HL-60/S4 treated with phorbol 12-myristate 13-acetate at 8.2 ng/mL for 4 days and 3 days (cell line): ENCODE results near the gene CDKN2A.

Experiments
- in situ Hi-C: fragments of 300-500 bp; cut with MboI; formaldehyde crosslinking; loops from 2 replicates; pipeline ENCODE4 v1.15.0; 2022; ENCODE audit warnings: low sequenced_read_pairs

Gene CDKN2A

DNA sequence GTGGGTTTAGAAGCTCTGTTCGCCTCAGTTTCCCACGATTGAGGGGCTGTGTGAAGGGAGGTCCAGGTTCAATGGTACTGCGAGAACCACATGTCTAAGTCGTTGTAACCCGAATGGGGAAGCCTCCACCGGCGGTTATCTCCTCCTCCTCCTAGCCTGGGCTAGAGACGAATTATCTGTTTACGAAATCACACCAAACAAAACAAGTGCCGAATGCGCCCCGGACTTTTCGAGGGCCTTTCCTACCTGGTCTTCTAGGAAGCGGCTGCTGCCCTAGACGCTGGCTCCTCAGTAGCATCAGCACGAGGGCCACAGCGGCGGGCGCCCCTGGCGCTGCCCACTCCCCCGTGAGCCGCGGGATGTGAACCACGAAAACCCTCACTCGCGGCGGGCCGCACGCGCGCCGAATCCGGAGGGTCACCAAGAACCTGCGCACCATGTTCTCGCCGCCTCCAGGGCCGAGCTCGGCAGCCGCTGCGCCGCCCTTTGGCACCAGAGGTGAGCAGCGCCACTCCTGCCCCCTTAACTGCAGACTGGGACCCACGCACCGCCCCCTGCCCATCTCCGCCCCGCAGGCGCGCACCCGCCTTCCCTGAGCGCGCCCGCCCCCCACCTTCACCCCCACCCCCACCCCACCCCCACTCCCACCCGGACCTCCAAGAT lies at the start of gene CDKN2A:
CDKN2A (minus strand) TSS at position 500 of the 663 bp plus-strand sequence.
- in situ Hi-C loops, result loop anchor here (25.0 kb wide), 1 partner anchor 218 kb away; no protein-coding TSS in a partner anchor

DNA sequence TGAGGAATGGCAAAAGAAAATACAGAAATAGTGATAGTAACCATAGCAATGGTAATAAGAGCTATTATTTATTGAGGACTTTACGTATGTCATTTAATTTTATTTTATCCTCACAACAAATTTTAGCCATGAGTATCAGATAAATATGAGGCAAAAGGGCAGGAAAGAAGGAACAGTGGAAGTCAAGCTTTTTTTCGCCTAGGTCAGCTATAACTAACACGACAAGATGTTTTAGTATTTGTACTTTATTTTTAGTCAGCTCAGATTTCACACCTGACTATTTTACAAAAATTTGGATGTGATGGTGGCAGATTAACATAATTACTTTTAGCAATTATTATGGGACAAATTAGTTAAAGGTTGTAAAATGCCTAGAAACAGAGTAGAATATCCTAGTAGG lies 49.7 kb upstream of the CDKN2A start:
- in situ Hi-C loops, result no loop called here

DNA sequence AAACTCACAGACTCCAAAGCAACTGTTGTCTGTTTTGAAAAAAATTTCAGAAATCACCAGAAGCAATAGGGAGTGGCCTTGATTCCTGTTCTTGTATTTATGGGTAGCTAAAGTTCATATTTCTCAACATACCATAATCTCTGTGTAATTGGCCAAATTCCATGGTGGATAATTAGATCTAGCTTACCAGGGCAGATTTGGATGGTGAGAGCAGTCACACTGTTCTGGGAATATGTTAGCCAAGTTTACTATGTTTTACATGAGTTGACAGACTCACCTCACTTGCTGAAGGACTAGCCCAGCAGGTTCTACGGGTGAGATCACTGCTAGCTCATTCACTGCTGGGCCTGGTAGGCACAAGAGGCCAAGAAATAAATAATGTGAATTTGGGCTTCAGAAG lies 47.6 kb upstream of the CDKN2A start:
- in situ Hi-C loops, result no loop called here

DNA sequence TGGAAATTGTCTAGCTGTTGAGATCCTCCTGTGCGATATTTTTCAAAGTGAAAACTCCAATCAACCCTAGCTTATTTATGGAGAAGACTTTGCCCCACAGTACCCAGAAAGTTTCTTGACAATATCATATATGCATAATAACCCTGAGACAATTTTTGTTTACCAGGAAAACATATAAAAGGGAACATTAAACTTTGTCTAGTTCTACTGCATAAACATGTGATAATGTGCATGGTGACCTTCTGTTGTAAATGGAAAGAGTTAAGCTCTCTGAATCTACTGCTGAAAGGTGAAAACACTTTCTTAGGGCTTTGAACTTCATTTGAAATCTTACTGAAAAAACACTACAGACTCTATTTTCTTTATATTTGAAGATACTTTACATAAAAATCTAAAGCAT lies 47.2 kb upstream of the CDKN2A start:
- in situ Hi-C loops, result no loop called here

DNA sequence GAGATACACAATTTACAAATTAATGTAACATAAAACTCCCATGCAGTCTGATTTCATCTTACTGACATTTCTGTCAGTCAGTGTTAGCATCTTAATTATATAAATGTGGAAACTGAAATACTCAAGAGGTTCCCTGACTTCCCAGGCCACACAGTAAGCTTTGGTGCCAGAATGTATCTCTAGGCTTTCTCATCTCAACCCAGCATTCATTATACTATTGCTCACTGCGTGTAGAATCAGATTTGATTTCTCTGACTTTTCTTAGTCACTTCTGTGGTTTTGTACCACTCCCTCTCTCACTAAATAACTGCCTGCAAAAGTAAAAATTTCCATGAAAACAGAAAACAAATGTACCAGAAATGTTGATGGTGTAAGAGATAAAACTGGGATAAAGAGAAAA lies 46.6 kb upstream of the CDKN2A start:
- in situ Hi-C loops, result no loop called here

DNA sequence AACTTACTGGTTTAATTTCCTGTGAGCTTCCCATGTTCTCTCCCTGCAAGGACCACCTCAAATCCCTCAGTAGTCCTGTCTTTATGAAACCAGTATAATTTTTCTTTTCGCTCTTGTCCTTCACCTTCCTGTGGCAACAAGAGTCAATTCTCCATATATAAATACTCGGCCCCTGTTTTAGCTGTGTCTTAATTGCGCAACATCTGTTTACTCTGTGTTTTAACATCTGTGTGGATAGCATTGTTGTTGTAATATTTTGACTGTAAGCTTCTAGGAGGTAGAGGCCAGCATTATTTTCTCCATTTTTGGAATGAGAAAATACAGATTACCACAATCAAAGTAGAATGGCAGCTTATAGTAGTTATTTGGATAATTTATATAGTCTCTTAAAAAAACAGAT lies 45.1 kb upstream of the CDKN2A start:
- in situ Hi-C loops, result no loop called here

DNA sequence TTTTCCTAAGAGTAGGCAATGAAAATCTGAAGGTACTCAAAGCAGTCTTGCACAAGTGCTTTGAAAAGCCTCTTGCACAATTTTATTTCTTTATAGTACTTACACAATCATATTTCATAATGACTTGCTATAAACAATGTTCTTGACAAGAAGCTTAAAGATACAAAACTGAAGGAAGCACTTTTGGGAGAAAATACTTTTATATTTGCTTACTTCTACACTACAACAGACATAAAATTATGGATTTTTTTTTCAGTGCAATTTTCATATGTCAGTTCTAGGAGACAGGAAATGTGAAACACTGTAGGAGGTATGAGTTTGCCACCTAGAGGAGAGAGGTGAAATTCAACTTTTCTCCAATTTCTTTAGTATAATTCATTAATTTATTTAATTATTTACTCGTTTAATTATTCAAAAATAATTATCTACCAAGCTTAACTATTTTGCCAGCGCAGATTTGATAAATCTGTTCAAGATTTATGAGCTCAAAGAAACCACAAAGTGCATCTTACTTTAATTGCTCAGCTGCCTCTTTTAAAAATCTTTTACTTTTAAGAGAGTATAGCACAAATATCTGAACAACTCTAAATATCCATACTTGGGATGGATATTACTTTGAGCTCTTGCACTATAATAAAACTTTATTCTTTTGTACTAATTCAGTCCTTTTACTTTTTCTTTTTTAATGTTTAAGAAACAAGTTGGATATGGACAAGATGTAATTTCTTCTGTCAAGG lies 43.9 kb upstream of the CDKN2A start:
- in situ Hi-C loops, result no loop called here

DNA sequence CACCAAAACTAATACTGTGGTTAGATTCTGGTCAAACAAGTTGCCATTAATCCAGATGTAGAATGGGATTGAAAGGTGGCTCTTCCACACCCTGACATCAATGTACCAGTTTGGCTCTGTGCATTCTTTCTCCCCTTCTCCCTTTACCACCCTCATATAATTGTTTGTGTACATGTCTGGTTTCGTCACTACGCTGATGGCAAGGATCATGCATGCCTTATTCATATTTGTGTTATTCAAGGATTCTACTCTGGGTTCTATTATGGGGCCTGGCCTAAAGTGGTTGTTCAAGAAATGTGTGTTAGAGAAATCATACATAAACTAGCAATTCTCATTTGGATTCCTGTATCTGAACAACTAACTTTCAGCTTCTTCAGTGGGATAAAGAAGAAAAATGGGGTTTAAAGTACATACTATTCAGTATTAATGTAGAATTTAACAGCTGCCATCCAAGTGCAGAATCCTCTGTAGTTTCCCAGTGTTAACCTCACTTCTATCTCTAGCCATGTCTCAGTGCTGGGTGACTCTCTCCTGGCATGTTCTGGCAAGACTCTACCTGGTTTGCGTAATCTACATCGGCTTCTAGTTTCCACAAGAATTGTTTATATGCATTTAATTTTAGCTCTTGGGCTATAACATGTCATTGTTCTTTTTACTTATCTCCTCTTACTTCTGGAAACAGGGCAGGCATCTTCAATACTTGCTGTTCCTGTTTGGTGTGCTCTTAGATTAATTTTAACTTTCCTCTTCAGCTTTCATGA lies 42.9 kb upstream of the CDKN2A start:
- in situ Hi-C loops, result no loop called here

DNA sequence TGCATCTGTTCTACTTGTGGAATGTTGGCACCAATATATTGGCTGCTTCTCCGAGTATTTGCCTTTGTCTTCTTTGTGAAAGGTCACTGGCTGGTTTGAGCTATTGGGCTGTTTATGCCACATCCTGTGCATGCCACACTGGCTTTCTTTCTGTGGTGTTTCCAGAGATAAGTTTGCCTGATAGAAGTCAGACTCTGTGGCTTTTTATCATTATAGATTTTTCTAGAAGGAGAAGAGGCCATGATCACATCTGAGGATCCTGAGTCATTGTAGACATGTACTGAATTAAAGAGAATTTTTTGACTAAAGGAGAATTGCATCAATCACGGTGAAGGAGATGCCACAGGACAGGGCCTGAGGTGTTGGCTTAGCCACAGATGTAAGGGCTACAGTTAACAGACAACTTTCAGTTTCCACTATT lies 41.4 kb upstream of the CDKN2A start:
- in situ Hi-C loops, result no loop called here

DNA sequence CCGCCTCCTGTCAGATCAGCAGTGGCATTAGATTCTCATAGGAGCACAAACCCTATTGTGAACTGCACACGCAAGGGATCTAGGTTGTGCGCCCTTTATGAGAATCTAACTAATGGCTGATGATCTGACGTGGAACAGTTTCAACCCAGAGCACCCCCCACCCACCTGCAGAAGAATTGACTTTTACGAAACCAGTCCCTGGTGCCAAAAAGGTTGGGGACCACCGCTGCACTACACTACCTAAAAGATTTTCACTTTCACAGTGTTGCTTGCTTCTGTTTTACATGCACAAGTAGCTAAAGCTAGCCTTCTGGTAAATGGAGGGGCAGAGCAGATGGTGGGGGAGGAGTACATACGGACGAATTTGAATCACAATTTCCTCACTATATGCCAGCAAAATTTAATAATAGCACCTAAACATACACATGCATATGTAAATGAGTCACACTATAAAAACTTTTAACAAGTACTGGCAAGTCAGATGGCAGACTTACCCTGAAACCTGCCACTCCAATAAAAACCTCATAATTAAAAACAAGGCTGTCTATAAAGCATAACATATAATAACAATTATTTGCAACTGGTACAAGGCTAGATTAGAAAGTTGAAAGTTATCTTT lies 38.9 kb upstream of the CDKN2A start:
- in situ Hi-C loops, result no loop called here

DNA sequence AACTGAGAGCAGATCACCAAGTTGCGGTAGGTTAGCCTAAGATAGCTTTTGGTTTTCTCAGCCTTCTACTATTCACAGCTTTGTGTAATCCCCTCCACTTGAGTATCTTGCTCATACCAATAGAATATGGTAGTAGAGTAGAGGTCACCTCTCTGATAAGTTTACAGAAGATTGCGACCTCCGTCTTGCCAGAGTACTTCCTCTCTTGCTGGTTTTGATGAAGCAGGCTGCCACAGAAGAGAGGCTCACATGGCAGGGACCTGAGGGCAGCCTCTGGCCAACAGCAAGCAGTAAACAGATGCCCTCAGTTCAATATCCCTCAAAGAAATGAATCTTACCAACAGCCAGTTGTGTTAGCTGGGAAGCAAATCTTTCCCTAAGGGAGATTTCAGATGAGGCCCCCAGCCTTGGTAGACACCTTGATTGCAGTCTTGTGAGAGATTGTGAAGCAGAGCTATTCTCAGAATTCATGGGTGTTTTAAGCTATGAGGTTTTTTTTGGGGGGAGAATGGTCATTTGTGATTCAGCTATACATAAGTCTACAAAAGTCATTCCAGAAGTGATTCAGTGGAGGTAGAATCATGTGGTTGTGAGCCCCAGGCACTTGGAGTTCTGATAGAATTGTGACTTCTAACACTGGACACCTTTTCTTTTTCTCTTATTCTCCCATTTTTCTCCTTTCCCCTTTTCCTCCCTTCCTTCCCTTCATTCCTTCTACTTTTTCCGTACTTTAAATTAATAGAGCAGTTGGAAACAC lies 37.6 kb upstream of the CDKN2A start:
- in situ Hi-C loops, result no loop called here

DNA sequence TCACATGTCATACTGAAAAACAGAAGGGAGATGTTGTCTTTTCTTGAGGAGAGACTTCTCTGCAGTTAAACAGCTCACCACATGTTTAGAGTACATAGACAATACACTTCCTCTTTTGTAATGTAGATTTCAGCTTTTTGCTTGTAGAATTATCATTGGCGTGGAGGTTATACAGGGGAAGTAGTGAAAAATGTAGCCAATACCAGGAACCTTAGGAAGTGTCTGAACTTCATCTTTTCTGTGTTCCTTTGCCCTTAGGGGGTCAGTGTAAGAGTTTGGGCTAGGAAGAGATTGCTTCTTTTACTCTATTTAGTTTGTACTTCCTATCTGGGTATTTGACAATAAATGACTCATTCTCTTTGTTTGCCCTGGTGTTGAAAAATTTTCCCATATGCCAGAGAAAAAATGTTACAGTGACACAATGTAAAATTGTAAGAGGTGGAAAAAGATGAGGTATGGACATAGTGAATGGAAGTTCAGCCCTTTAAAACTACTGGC lies 36.0 kb upstream of the CDKN2A start:
- in situ Hi-C loops, result no loop called here

DNA sequence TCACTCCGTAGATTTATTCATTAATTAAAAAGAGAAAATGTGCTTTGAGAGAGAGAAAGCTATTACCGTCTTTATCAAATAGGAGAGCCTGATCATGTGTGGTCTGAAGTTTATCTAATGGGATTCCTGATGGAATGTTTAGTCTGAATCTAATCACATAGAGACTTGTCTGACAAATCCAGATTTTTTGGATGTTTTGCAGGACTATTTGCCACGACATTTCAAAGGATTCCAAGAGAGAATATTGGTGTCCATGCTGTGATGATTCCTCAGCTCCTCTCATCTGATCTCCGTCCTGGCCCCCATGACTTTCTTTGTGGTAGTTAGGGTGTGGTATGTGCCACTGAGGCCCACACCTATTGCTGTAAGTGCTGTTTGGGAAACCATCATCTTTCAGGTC lies 35.0 kb upstream of the CDKN2A start:
- in situ Hi-C loops, result no loop called here

DNA sequence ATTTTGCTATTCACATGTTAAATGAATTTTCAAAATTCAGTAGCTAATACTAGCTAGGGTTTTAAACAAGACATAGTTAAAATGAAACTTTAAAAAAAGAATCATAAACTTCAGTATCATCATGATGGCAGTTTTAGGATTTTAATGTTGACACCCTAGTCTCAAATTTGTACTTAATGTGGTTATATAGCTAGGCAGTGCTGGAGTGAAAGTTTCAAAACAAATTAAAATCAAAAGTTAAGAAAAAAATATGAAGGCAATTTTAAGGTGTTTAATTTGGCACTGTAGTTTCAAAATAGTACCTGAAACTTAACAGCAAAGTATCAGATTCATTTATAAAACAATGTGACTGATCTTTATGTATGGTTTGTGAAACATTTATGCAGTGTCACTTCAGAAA lies 34.2 kb upstream of the CDKN2A start:
- in situ Hi-C loops, result no loop called here

DNA sequence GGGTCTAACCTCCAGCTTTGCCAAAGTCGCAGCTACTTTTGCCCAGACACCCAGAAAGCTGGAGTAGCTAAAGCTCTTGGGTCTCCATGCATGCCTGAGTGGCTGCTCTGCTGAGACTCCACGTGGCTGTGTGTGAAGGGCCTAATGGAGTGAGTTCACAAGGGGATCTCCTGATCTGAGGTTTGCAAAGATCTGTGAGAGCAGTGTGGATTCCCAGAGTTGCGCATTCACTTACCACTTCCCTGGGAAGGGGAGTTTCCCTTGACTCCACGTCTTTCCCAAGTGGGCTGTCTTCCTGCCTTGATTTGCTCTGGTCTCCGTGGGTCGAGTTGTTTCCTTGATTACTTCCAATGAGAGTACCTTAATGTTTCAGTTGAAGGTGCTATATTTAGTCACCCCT lies 32.5 kb upstream of the CDKN2A start:
- in situ Hi-C loops, result no loop called here

DNA sequence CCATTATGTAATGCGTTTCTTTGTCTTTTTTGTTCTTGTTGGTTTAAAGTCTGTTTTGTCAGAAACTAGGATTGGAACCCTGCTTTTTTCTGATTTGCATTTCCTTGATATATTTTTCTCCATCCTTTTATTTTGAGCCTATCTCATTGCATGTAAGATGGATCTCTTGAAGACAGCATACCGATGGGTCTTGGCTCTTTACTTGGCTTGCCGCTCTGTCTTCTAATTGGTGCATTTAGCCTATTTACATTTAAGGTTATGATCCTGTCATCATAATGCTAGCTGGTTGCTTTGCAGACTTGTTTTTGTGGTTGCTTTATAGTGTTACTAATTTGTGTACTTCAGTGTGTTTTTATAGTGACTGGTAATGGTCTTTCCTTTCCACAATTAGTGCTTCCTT lies 28.2 kb upstream of the CDKN2A start:
- in situ Hi-C loops, result no loop called here

DNA sequence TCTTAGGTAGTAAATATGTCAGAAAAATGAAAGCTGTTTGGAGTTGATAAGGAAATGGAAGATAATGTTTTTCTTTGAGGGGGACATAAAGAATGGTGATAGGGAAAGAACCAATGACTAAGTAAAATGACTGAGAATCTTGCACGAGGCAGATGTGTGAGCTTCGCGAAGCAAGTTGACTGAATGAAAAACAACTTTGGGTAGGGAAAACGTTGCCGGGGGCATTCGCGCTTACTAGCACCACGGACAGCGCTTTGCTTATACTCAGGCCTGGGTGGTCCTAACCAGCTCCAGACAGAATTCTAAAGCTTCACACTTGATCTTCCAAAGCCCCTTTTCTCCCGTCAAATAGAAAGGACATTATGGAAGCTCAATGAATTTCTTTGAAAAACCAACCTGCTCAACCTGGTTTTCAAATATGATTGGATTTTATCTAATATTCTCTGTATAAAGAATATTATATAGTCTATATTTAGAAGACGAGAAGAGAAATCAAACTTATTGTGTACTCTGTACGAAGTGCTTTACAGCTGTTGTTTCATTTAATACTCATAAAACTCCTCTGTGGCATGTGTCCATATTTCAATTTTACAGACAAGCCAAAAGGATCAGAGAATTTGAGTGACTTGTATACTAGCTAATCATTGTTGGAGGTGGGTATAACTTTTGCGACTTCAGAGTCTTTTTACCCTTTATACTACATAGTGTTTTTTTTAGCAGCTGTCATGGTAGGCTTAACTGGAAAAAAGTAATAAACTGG lies 16.9 kb upstream of the CDKN2A start:
- in situ Hi-C loops, result no loop called here

DNA sequence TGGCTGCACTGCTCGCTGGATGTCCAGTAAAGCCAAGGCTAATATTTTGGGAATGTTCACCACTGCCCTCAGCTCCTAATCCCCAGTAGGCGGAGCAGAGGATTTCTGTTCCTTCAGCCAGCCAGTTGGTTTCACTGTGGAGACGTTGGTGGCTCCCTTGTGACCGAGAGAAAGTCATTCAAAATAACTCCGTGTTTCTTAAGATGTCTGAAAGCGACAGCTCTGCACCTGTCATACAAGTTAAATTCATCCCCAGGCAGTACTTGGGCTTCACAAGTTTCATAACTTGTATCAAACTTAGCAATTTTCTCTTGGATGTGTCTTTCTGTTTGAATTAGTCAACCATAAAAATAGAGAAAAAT lies 15.3 kb upstream of the CDKN2A start:
- in situ Hi-C loops, result no loop called here

DNA sequence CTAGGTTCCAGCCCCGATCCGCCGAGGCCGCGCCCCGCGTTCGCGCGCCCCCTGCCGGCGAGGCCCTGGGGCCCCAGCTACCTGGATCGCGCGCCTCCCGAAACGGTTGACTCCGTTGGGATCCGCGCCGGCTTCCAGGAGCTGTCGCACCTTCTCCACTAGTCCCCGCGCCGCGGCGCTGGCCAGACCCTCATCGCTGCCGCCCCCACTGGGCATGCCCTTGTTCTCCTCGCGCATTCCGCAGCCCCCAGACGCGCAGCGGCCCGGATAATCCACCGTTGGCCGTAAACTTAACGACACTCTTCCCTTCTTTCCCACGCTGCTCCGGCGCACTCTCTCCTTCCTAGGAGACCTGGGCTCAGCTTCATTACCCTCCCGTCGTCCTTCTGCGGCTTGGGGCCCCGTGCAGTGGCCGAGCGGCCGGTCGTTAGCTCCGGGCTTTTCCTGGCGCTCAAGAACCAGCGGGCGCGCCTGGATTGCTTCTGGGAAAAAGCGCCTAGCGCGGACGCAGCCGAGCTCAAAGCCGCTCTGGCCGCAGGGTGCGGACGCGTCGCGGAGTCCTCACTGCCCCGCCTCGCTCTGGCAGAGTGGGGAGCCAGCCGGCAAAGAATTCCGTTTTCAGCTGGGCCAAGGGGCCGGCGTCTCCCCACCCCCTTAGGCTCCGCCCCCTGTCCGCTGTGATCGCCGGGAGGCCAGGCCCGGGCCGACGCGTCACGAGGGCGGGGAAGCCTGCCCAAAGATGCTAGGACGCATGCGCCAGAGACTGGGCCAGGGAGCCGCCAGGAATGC lies 14.7 kb upstream of the CDKN2A start, which contains the start of gene CDKN2B:
CDKN2B (minus strand) TSS at position 589 of the 789 bp plus-strand sequence; CDS start at position 237, 352 bp downstream.
- in situ Hi-C loops, result no loop called here
